B cell (primary cell): Measurements from ENCODE around the gene AP4E1. TPM values are rescaled to one million over a fixed set of nuclear protein-coding genes. Genes with fewer than 3 reads are reported as not detected.
"Not testable (repeated sequence)": the region's sequence is repeated elsewhere in the genome, so short reads cannot be mapped to it uniquely, and the experiment has no call there.

Experiments
- ATAC-seq: fragments of 200-7000 bp; cut with Tn5 transposase; one replicate; pipeline ENCODE4 v1.10.0; 2021; ENCODE audit warnings: low read depth, mild to moderate bottlenecking, moderate number of reproducible peaks, moderate library complexity
- CTCF ChIA-PET: fragments of 350-600 bp; sonication (Branson Sonifier 250); formaldehyde crosslinking; loops from one replicate; lab custom pipeline; 2021; ENCODE audit warnings: antibody characterized with exemption, inconsistent platforms; lab: Charles Lee
- POLR2A ChIA-PET: fragments of 350-600 bp; sonication (Branson Sonifier 250); formaldehyde crosslinking; loops from one replicate; lab custom pipeline; 2021; ENCODE audit warnings: antibody characterized with exemption; lab: Charles Lee
- DNase-seq: peaks from one replicate; pipeline ENCODE4 v3.0.0; 2013
- H2AFZ ChIP-seq: 2 replicates; pipeline ENCODE4 v1.6.1; 2012; ENCODE audit warnings: mild to moderate bottlenecking, low read depth, low read length; ENCODE audit not compliant: insufficient read depth, poor library complexity, severe bottlenecking
- H3K27ac ChIP-seq, 2 donors: 1 replicate in 1 of 2; 2 replicates in 1 of 2; pipeline ENCODE4 v1.5.1; 2012 to 2013; ENCODE audit warnings: low read length in 2 of 2, mild to moderate bottlenecking in 2 of 2, moderate library complexity in 1 of 2
- H3K27me3 ChIP-seq, 4 experiments: fragments of 200-600 bp in 1 of 4; sonication (generic) in 1 of 4; replicated peaks in 1 of 4; 1 replicate in 2 of 4; 2 replicates in 2 of 4; pipeline versions ENCODE4 v1.6.1 to v1.7.0; 2013 to 2016; ENCODE audit warnings: low read length in 3 of 4, mild to moderate bottlenecking in 2 of 4, mixed read lengths in 1 of 4, moderate library complexity in 1 of 4; ENCODE audit not compliant: insufficient read depth in 4 of 4, control insufficient read depth in 3 of 4; ENCODE audit errors: control extremely low read depth in 1 of 4
- H3K36me3 ChIP-seq, 2 experiments: replicated peaks in 1 of 2; 1 replicate in 1 of 2; 2 replicates in 1 of 2; pipeline versions ENCODE4 v1.6.1 to v1.7.1; 2013; ENCODE audit warnings: low read length in 1 of 2; ENCODE audit not compliant: insufficient read depth in 2 of 2, control insufficient read depth in 1 of 2; ENCODE audit errors: control extremely low read depth in 1 of 2, extremely low read depth in 1 of 2
- H3K4me1 ChIP-seq, 2 donors: fragments of 200-600 bp in 1 of 2; sonication (generic) in 1 of 2; 1 replicate in 1 of 2; 2 replicates in 1 of 2; pipeline versions ENCODE4 v1.5.1 to v1.6.1; 2013 to 2017; ENCODE audit warnings: low read length in 2 of 2; ENCODE audit not compliant: control insufficient read depth in 2 of 2, insufficient read depth in 2 of 2
- H3K4me2 ChIP-seq: replicated peaks from 2 replicates; pipeline ENCODE3; 2012; ENCODE audit warnings: mild to moderate bottlenecking, low read depth, low read length; ENCODE audit not compliant: poor library complexity, severe bottlenecking
- H3K4me3 ChIP-seq, 5 experiments: fragments of 200-600 bp in 1 of 5; sonication (generic) in 1 of 5; 1 replicate in 3 of 5; 2 replicates in 2 of 5; pipeline versions ENCODE4 v1.5.1 to v1.7.0; 2011 to 2016; ENCODE audit warnings: low read length in 4 of 5, mild to moderate bottlenecking in 4 of 5, low read depth in 2 of 5, control low read depth in 1 of 5, moderate library complexity in 1 of 5; ENCODE audit not compliant: insufficient read depth in 1 of 5; ENCODE audit errors: control extremely low read depth in 1 of 5, extremely low read depth in 1 of 5
- H3K79me2 ChIP-seq: fragments of 200-600 bp; sonication (generic); one replicate; pipeline ENCODE4 v1.6.0; 2016; ENCODE audit warnings: low read length; ENCODE audit not compliant: control insufficient read depth, insufficient read depth
- H3K9ac ChIP-seq: fragments of 200-600 bp; sonication (generic); 2 replicates; pipeline ENCODE4 v1.6.1; 2017; ENCODE audit warnings: mild to moderate bottlenecking, low read length, moderate library complexity
- H3K9me3 ChIP-seq, 3 donors: one replicate each; pipeline versions ENCODE4 v1.6.1 to v1.7.1; 2013; ENCODE audit warnings: low read length in 2 of 3; ENCODE audit not compliant: control insufficient read depth in 2 of 3, insufficient read depth in 1 of 3; ENCODE audit errors: control extremely low read depth in 1 of 3
- H4K20me1 ChIP-seq: 2 replicates; pipeline ENCODE4 v1.6.0; 2012; ENCODE audit warnings: mild to moderate bottlenecking, low read length; ENCODE audit not compliant: insufficient read depth, control insufficient read depth, poor library complexity, severe bottlenecking
- H3K27ac Mint-ChIP-seq: one replicate; pipeline ENCODE4 v1.8.0; 2021; ENCODE audit warnings: mixed read lengths
- H3K27me3 Mint-ChIP-seq: one replicate; pipeline ENCODE4 v1.8.0; 2021; ENCODE audit warnings: mixed read lengths
- H3K4me1 Mint-ChIP-seq: one replicate; pipeline ENCODE4 v1.8.0; 2021; ENCODE audit warnings: mixed read lengths
- H3K4me3 Mint-ChIP-seq: one replicate; pipeline ENCODE4 v1.8.0; 2021; ENCODE audit warnings: mixed read lengths
- H3K9me3 Mint-ChIP-seq: one replicate; pipeline ENCODE4 v1.8.0; 2022; ENCODE audit warnings: mixed read lengths; ENCODE audit not compliant: insufficient read depth
- CTCF ChIP-seq: fragments of 200-600 bp; IDR thresholded peaks from one replicate; pipeline ENCODE4 v1.8.0; 2022; ENCODE audit warnings: antibody characterized with exemption, mild to moderate bottlenecking
- EZH2 ChIP-seq: IDR thresholded peaks from 2 replicates; pipeline ENCODE4 v1.6.1; 2012; ENCODE audit warnings: borderline replicate concordance, low read depth, mild to moderate bottlenecking, moderate library complexity, low read length; ENCODE audit not compliant: insufficient read depth, poor library complexity, severe bottlenecking
- WGBS: methylation state at CpG from one replicate; pipeline ENCODE4 v1.1.5; 2013; ENCODE audit warnings: missing lambda C conversion rate; ENCODE audit not compliant: insufficient coverage; 5-methylcytosine and 5-hydroxymethylcytosine counted together
- intact Hi-C: fragments of 100-400 bp; cut with micrococcal nuclease; formaldehyde crosslinking; loops from one replicate; pipeline ENCODE4 v1.10.0; 2022
- polyA plus RNA-seq: library from polyadenylated mRNA; depleted of rRNA; stranded (reverse); fragments of >200 nt; gene quantifications from 2 replicates; pipeline ENCODE4 v1.2.3, GENCODE V29; 2012
- total RNA-seq, 2 donors: library from RNA; stranded (reverse); fragments of 120-200 nt in 1 of 2; gene quantifications; 1 replicate in 1 of 2; 2 replicates in 1 of 2; pipeline versions ENCODE4 v1.2.3 to v1.2.4, GENCODE V29; 2013 to 2022

Gene AP4E1
- total and polyA plus RNA-seq, 2 donors (not counting 1 experiment from before 2014, with no cell fraction given): 2.8 to 12.0 TPM

- Histone ChIP-seq H3K4me3 (no peak overlapping the region), H4K20me1 (no peaks in the 10 kb centered on the region), H3K79me2 (no peaks in the 10 kb centered on the region), H2AFZ (no peak overlapping the region), H3K9me3 (no peaks in the 10 kb centered on the region), H3K9ac (no peak overlapping the region), H3K4me2 (no peak overlapping the region), H3K27me3 (no peaks in the 10 kb centered on the region), H3K27ac (no peak overlapping the region), H3K36me3 (no peaks in the 10 kb centered on the region), H3K4me1 (no peaks in the 10 kb centered on the region)
- no peak for ATAC-seq
- no peak overlapping the region for H3K27ac Mint-ChIP-seq
- H3K4me1 Mint-ChIP-seq: no peaks in the 10 kb centered on the region
- intact Hi-C loops: no loop called here
- POLR2A ChIA-PET: no interaction called here
- H3K4me3 Mint-ChIP-seq: no peak overlapping the region
- no peaks in the 10 kb centered on the region for H3K9me3 Mint-ChIP-seq
- H3K27me3 Mint-ChIP-seq: no peaks in the 10 kb centered on the region
- DNase-seq: no peak
- CTCF ChIA-PET: no interaction called here
- no peak for TF ChIP-seq EZH2
- TF ChIP-seq CTCF: no peak
- WGBS: 99% methylated on average over 6 of the region's 6 CpGs
These were observed 122.3 kb downstream of the AP4E1 start for GRCh38 chr15:51030649-51031316.

GRCh38 chr15:51037474-51037873, 129.0 kb downstream of the AP4E1 start:
- H3K27me3 Mint-ChIP-seq, H3K9ac ChIP-seq, H3K4me1 Mint-ChIP-seq, H3K4me1 ChIP-seq, H3K27ac ChIP-seq, ATAC-seq, DNase-seq, POLR2A ChIA-PET, H3K4me2 ChIP-seq, H3K36me3 ChIP-seq, H2AFZ ChIP-seq, H3K9me3 Mint-ChIP-seq, H3K9me3 ChIP-seq, H3K27ac Mint-ChIP-seq, H3K4me3 Mint-ChIP-seq, H4K20me1 ChIP-seq, intact Hi-C loops, H3K4me3 ChIP-seq, H3K79me2 ChIP-seq, H3K27me3 ChIP-seq: not testable (repeated sequence)
- CTCF ChIA-PET: interaction anchor here (0.6 kb wide), 1 partner anchor 797 kb away, joined by 4 read pairs; no protein-coding TSS in a partner anchor
- 100% methylated on average over 5 of the region's 13 CpGs for WGBS
